HG02870 (cell line): ENCODE measurements around the gene BPIFA2.
"Not testable (repeated sequence)": the region's sequence is repeated elsewhere in the genome, so short reads cannot be mapped to it uniquely, and the experiment has no call there.

Experiments
- ATAC-seq: cut with Tn5 transposase; IDR thresholded peaks from one replicate; pipeline ENCODE4 v1.9.1; 2021; ENCODE audit warnings: mild to moderate bottlenecking, moderate library complexity; ENCODE audit not compliant: unreplicated experiment

The BPIFA2 gene

DNA sequence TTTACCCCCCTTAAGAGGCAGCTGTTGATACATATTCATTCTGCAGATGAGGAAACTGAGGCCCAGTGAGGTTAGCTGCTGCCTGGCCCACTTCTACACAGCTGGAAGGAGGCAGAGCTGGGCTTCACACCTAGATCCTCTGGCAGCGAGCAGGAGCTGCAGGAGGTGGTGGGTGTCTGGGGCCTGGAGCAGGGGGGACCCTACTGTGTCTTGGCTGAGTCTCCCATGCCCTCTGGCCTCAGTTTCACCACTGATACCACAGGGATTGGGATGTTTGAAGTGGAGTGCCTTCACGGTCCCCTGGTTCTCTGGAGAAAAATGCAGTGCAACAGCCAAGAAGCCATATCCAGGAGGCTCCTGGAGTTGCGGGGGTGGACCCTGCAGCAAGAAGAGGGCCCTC, 8.2 kb upstream of the BPIFA2 start:
- no peak for ATAC-seq

DNA sequence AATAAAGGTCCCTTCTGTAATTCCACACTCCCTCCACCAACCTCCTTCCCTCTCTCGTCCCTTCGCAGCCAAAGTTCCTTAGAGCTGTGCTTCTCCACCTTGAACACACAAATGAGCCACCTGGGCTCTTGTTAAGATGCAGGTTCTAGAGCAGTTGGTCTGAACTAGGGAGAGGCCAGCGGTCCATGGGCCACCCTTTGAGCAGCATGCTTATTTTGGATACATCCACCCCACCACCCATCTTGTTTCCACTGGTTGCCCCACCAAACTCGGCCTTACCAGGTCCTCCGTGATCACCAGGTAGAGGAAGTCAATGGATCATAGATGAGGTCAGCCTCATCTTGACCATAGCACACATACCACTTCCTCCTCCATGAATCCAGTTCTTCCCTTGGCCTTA, 7.3 kb upstream of the BPIFA2 start:
- no peak for ATAC-seq

DNA sequence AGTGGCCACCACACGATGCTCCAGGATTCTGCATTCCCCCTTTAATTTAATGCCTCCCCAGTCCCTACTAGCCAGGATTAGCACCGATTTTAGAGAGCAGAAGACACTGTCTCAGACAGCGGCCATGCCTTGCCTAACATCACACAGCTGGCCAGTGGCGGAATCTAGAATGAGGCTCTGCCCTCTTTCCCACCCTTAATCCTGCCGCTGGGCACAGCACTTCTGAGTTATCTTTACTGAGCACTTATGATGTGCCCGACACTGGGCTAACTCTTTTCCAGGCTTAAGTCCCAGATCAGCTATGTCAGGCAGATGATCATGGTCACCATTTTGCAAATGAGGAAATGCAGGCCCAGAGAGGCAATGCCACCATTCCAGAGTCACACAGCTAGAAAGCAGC, 5.6 kb upstream of the BPIFA2 start:
- ATAC-seq = no peak

DNA sequence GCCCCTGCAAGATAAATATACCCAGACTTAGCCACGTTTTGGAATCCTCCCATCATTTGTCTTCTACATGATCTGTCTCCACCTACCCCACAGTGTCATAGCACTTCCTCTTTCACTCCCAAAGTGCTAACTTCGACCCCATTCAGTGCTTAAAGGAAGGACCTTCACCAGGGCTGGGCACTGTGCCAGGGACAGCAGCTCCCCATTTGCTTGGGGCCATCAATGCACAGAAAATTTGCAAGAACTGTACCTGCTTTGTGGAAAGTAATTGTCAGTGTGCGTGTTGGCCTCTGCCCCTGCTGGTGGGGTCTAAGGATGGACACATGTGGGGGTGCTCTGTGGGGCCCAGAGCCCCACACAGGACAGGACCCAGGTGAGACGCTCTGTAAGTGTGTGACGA, 5.2 kb upstream of the BPIFA2 start:
- ATAC-seq = no peak

DNA sequence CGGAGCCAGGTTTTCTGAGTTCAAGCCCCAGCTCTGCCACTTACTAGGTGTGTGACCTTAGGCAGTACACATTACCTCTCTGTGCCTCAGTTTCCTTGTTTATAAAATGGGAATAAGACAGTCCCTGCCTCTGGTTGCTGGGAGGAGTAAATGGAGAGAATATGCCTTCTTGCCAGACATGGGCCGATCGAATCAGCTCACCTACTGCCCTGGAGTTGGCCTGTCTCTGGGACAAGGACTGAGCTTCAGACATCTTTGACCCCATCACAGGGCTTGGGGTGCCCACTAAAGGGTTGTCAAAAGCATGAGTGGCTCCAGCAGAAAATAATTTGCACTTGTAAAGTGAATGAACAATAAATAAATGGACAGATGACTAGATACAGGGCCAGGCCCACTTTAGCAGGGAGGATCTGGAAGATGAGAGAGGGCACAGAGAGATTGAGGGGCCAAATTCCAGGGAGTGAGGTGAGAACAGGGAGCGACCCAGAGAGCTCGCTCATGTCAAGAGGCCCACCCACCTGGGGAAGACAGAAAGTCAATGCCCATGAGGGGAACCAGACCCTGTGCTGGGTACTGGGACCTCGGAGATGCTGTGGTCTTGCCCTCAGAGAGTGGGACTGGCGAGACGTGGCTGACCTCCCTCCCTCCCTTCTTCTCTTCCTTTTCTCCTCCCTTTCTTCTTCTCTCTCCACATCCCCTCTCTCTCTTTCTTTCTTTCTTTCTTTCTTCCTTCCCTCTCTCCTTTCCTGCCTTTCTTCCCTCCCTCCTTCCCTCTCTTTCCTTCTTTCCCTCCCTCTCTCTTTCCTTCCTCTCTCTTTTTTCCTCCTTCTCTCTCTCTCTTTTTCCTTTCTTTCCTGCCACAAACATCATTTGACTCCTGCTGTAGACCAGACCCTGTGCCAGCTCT, 3.9 kb upstream of the BPIFA2 start:
- no peak for ATAC-seq

DNA sequence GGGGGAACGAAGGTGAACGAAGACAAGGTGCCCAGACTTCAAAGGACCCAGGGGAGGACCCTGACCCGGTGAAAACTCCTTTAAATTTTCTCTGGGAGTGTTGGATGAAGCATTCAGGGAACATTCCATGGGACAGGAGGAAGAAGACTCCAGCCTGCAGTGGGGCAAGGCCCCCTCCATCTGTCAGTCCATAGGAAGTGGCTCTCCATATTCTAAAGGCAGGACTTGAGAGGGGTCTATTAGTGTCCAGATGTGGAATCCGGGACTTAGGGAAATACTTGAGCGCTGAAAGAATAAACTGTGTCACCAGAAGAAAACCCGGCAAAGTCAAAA, 3.2 kb upstream of the BPIFA2 start:
- no peak for ATAC-seq

DNA sequence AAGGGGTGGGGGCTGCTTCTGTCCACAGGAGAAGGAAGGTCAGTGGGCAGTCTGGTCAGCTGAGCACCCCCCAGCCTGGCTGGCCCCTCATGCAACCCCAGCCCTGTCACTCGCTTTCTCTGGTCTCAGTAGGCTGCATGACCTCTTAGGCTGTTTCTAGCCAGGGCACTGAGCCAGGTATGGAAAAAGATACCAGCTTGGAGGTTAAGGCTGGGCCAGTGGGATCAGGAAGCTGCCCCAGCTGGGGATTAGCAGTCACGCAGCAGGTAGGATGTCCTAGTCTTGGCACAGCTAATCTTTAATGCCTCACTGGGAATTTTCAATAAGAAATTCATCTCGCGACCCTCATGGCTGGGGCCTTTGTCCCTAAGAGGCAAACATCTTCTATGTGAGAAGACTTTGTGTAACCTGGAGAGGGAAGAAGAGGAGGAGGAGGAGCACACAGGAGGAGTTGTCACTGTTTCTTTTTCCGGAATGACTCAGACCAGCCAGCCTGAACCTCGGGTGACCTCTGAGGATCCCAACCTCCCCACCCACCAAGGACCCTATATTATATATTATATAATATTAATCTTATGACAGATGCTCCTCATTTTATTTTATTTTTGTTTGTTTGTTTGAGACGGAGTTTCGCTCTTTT, 2.4 kb upstream of the BPIFA2 start:
- ATAC-seq = no peak

DNA sequence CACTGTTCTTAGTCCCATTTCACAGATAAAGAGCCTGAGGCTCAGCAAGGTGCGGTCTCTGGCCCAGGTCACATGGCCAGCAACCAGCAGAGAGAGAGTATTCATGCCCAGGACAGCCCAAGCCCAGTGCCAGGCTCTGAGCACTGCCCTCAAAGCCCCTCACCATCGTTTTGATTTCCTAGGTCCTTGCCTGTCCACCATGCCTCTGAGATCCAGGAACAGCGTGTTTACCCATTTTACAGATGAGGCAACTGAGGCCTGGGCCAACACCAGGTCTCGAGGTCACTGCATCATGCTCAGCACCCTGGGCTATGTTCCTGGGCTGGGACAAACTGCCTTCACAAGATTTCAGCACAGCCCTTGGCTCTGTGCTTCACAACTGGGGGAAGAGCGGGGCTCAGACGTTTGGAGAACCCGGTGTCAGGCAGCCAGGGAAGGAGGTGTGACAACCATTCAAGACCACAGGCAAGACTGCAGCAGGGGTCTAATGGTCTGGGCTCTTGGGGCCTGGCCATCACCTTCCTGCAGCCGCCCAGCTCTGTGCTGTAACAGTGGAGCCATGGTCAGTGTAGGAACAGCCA, 1.3 kb upstream of the BPIFA2 start:
- no peak for ATAC-seq

DNA sequence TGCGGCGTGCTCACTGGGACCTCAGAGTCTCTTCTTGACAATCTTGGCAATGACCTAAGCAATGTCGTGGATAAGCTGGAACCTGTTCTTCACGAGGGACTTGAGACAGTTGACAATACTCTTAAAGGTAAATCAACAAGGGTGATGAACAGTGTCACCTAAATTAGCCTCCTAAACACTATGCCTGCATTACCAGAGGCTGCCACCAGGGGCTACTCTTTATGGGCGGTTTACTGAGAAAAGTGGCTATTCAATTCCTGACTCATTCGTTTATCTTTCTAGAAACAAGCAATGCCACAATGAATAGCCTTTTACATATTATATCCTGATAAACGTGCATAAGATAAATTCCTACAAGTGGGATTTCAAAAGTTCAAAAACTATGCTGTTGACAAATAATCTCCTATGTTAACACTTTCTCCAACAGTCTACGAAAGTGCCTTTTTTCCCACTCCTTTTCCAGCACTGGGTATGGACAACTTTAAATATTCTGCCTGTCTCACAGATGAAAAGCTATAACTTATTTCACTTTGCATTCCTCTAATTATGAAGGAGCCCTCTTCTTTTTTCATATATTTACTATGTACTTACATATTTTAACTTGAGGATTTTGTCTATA, 1.3 kb downstream of the BPIFA2 start:
- ATAC-seq = no peak

DNA sequence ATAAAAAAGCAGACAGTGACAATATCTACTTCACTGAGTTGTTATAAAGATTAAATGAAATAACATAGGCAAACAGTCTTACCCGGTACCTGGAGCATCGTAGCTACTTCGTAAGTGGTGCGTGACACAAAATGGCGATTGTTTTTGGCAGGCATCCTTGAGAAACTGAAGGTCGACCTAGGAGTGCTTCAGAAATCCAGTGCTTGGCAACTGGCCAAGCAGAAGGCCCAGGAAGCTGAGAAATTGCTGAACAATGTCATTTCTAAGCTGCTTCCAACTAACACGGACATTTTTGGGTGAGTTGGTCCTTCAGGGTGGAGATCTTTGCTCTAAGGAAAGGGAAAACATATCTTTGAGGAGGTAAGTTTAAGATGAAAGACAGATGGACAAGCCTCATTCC, 4.8 kb downstream of the BPIFA2 start:
- ATAC-seq = no peak

DNA sequence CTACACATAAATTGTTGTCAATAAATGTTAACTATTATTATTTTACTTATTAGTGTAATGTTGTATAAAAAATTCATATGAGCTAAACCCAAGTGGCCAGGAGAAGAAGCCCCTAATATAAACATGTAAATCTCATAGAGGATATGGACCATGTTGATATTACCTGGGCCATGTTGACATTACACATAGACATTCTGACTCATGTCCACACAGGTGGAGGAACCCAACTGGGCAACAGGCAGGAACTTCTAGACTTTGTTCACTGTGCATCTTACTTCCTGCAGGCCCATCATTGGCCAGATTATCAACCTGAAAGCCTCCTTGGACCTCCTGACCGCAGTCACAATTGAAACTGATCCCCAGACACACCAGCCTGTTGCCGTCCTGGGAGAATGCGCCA, 7.2 kb downstream of the BPIFA2 start:
- ATAC-seq = no peak

DNA sequence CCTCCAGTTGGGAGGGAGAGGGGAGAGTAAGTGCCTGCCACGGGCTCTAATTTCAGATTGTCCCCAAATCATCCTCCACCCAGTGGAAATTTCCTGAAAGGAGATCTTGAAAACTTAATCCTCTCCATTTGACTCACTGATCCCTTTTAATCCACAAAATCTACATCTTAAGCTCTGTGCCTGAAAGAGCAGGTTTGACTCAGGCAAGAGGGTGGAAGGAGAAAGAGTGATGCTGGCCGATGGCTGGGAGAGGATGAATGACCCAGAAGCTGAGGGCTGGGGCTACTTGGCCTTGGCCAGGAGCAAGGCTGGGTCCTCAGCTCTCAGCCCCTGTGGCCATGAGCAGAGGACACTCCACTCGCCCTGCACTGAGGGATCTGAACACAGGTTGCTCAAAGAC, 8.1 kb downstream of the BPIFA2 start:
- ATAC-seq = no peak

DNA sequence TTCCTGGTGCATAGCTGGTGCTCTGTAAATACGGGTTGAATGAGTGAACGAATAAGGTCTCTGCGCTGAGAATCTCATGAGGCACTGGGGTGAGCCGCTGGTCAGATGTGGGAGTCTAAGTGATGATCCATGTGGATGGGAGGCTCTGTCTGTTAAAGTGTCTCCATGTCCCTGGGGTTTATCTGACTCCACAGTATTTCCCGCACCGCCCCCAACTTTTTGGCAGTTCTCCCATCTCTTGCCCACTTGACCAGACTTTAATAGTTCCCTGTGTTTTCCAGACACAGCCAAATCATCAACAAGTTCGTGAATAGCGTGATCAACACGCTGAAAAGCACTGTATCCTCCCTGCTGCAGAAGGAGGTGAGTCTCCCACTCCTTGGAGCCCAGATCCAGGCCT, 9.9 kb downstream of the BPIFA2 start:
- ATAC-seq = no peak

DNA sequence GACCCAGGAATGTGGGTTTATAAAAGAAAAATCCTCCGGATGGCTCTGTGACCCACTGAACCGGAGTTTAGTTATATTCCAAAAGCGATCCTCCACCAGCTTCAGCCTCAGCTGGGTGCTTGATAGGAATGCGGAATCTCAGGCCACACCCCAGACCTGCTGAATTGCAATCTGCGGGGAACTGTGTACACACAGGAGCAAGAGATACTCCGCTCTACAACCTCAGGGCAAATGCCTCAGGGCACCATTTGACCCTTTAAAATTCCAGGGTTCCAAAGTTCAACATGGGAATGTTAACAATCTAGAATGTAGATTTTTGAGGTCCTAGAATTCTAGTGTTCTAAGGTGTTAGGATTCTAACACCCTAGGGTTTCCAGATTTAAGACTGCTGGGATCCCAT, 10.8 kb downstream of the BPIFA2 start:
- ATAC-seq = no peak

DNA sequence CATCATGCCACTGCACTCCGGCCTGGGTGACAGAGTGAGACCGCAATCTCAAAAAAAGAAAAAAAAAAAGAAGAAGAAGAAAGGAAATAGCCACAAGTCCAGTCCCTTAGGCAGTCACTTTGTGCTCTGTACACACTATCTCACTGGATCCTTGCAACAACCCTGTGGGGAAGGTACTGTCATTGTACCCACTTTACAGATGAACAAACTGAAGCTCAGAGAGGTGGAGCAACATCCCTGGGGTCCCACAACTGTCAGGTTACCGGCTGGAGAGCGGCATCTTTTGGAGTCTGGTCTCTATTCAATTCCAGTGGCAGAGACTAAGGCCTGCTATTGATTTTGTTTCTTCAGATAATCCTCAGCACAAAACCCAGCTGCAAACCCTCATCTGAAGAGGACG, 12.2 kb downstream of the BPIFA2 start:
- no peak for ATAC-seq

DNA sequence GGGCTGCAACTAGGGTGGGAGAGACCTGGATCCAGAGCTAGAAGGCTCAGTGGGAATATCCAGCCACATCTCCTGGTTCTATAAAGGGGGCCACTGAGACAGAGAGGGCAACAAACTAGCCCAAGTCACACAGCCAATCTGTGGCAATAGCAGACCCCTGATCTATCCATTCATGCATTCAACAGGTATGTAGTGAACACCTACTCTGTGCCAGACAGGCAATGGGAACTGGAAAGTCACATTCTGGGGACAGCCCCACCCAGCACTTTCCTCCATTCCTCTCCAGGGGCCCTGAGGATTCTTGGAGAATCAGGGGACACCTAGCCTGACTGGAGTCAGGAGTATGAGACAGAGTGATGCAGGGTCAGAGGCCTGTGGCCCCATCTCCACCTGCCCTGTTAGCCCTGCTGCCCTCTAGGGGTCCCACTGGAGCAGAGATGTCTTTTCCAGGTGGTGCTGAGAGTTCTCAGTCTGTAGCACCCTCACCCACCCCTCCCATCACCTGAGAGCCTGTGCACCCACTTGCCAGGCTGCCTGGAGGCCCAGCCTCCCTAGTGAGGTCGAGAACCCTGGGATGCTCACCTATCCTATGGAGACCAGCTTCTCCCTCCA, 13.6 kb downstream of the BPIFA2 start:
- ATAC-seq = no peak

DNA sequence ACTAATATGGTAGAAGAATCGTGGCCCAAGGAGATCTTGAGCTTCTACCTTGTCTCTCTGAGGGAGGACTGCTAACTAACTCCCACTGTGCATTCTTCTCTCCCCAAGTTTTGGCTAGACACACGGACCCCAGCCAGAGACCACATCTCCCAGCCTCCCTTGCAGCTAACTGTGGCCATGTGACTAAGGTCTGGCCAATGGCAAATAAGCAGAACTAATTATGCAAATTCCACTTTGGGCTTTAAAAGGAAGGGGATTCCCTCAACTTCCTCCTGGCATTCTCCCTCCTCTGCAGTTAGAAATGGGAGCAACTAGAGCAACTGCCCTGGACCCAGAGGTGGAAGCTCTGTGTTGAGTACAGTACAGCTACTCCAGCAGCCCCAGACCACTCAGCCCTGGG, 15.4 kb downstream of the BPIFA2 start:
- ATAC-seq = no peak

DNA sequence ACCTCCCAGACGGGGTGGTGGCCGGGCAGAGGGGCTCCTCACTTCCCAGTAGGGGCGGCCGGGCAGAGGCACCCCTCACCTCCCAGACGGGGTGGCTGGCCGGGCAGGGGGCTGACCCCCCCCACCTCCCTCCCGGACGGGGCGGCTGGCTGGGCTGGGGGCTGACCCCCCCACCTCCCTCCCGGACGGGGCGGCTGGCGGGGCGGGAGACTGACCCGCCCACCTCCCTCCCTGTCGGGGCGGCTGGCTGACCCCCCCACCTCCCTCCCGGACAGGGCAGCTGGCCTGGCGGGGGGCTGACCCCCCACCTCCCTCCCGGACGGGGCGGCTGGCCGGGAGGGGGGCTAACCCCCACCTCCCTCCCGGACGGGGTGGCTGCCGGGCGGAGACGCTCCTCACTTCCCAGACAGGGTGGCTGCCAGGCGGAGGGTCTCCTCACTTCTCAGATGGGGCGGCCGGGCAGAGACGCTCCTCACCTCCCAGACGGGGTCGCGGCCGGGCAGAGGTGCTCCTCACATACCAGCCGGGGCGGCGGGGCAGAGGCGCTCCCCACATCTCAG, 17.2 kb downstream of the BPIFA2 start:
- ATAC-seq = not testable (repeated sequence)

DNA sequence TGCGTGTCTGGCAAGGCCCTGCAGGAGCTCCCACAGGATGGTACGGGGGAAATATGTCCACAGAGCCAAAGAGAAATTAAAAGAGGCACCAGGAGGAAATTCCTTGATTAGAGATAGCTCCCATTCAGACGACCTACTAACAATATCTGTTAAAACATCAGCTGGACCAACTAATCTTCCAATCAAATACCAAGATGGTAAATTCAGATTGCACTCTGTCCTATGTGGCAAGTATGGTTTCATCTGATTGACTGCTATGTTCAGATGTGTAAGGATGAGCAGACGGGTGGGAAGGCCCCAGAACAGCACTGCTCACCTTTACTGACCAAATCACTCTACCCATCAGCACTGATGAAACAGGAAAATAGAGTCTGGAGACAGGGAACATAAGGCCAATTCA, 19.5 kb downstream of the BPIFA2 start:
- ATAC-seq = no peak

DNA sequence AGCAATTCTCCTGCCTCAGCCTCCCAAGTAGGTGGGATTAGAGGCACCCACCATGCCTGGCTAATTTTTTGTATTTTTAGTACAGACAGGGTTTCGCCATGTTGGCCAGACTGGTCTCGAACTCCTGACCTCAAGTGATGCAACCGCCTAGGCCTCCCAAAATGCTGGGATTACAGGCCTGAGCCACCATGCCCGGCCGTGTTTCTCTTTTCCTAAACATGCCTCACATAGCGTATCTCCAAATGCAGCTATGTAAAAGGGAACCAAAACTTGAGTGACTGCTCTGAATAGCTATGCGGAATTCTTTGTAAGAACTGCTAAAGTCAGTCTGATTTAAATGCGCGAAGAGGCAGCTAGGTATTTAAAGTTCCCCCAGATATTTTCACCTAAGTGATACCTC, 20.5 kb downstream of the BPIFA2 start:
- no peak for ATAC-seq

DNA sequence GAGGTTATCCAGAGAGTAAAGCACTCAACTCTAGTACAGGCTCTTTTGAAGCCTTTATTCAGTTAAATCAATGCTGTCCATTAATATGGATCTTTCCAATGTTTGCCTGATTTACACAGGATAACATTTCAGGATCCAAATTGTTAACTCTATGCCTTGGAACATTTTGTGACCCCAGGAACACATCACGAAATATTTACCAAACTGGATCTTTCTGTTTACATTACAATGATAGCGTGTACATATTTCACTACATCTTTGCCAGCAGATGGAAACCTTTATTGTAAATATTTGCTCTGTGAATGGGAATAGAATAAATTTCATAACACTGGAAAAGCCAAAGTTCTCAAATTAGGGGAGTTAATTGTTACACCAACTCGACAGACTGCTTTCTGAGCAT, 23.5 kb downstream of the BPIFA2 start:
- no peak for ATAC-seq
